ENCODE measurements around the gene RAB5B.

GRCh38 chr12:56017181-56017580, 43.3 kb downstream of the RAB5B start:
- TF ChIP-seq CTCF (conservative IDR thresholded peaks at IDR 0.05 in 1 of 2, IDR thresholded peaks at IDR 0.05 in 1 of 2; ENCODE audit: low read depth in 1 of 2, low read length in 2 of 2) (no peak), EZH2 (IDR thresholded peaks at IDR 0.05; ENCODE audit: low read length, missing control alignments) (no peak)

Data from fibroblast of lung (primary cell).